AG04449 (cell line): Measurements from ENCODE around the gene DCTN2.

Source experiments
- CTCF ChIA-PET: fragments of 350-600 bp; formaldehyde crosslinking; extraction: SDS; loops from one replicate; lab custom pipeline; 2021; ENCODE audit warnings: antibody characterized with exemption; lab: Yijun Ruan, JAX
- POLR2A ChIA-PET: fragments of 400-600, 350-600 bp; formaldehyde crosslinking; extraction: SDS; loops from one replicate; lab custom pipeline; 2020; ENCODE audit warnings: antibody characterized with exemption, inconsistent platforms; lab: Yijun Ruan, JAX
- DNase-seq: peaks from one replicate; pipeline ENCODE4 v3.0.0-alpha.2; 2010; ENCODE audit warnings: low read depth, low spot score
- H3K4me3 ChIP-seq: 2 replicates; pipeline ENCODE4 v1.5.1; 2011; ENCODE audit warnings: low read depth, mild to moderate bottlenecking, control low read depth, low read length
- TF ChIP-seq, protein P1 (sequence below): IDR thresholded peaks from one replicate; pipeline ENCODE4 v1.5.1; 2011; ENCODE audit warnings: mild to moderate bottlenecking, moderate library complexity, low read length, control low read depth, inconsistent platforms; ENCODE audit not compliant: insufficient read depth; ENCODE audit errors: missing control alignments

The DCTN2 gene

GRCh38 chr12:57546438-57547287 lies at the start of gene DCTN2:
DCTN2 (minus strand) TSS chr12:57547192; CDS start chr12:57547063, 129 bp downstream.
- TF ChIP-seq, protein P1, sequence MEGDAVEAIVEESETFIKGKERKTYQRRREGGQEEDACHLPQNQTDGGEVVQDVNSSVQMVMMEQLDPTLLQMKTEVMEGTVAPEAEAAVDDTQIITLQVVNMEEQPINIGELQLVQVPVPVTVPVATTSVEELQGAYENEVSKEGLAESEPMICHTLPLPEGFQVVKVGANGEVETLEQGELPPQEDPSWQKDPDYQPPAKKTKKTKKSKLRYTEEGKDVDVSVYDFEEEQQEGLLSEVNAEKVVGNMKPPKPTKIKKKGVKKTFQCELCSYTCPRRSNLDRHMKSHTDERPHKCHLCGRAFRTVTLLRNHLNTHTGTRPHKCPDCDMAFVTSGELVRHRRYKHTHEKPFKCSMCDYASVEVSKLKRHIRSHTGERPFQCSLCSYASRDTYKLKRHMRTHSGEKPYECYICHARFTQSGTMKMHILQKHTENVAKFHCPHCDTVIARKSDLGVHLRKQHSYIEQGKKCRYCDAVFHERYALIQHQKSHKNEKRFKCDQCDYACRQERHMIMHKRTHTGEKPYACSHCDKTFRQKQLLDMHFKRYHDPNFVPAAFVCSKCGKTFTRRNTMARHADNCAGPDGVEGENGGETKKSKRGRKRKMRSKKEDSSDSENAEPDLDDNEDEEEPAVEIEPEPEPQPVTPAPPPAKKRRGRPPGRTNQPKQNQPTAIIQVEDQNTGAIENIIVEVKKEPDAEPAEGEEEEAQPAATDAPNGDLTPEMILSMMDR: no peak
- H3K4me3 ChIP-seq: peak within 1 kb of the TSS; percentile 89
- ChIA-PET POLR2A (interaction anchor here (0.7 to 2.2 kb wide), 5 partner anchors 12 to 81 kb away, joined by 3 to 12 read pairs (median 4); partner anchors contain the start of gene DDIT3), CTCF (interaction anchor here (0.7 to 2.0 kb wide), 5 partner anchors 11 to 1729 kb away, joined by 3 to 11 read pairs (median 3); no protein-coding TSS in a partner anchor)
- peak; percentile 80 for DNase-seq

GRCh38 chr12:57593187-57593586 lies 46.2 kb upstream of the DCTN2 start:
- DNase-seq: no peak
- ChIA-PET CTCF (interaction anchor here (1.3 to 14.9 kb wide), 6 partner anchors 11 to 42 kb away, joined by 3 to 212 read pairs (median 8); partner anchors contain the start of genes B4GALNT1 and DTX3), POLR2A (interaction anchor here (0.7 to 2.3 kb wide), 4 partner anchors 18 to 481 kb away, joined by 3 to 6 read pairs (median 3); partner anchors contain the start of gene ARHGEF25)
- no peak overlapping the region for H3K4me3 ChIP-seq
- TF ChIP-seq, protein P1: no peak

GRCh38 chr12:57592551-57593165 lies 45.7 kb upstream of the DCTN2 start:
- ChIA-PET CTCF (interaction anchor here (1.1 to 14.9 kb wide), 8 partner anchors 8 to 134 kb away, joined by 3 to 212 read pairs (median 8); partner anchors contain the start of genes B4GALNT1 and DTX3), POLR2A (interaction anchor here (1.0 to 2.3 kb wide), 2 partner anchors 19 to 23 kb away, joined by 3 to 6 read pairs; partner anchors contain the start of gene ARHGEF25)
- H3K4me3 ChIP-seq: no peak overlapping the region
- TF ChIP-seq, protein P1: no peak
- DNase-seq: no peak

GRCh38 chr12:57591782-57592325 lies 44.9 kb upstream of the DCTN2 start:
- TF ChIP-seq, protein P1: no peak
- no peak for DNase-seq
- H3K4me3 ChIP-seq: peak overlapping the region; percentile 83
- ChIA-PET CTCF (interaction anchor here (0.8 to 14.9 kb wide), 11 partner anchors 9 to 175 kb away, joined by 3 to 212 read pairs (median 4); partner anchors contain the start of genes B4GALNT1 and CYP27B1), POLR2A (interaction anchor here (1.5 to 2.3 kb wide), 2 partner anchors 8 to 19 kb away, joined by 4 to 6 read pairs; partner anchors contain the start of gene ARHGEF25)

GRCh38 chr12:57590864-57591781 lies 44.1 kb upstream of the DCTN2 start, which contains the start of gene PIP4K2C:
PIP4K2C (plus strand) TSS chr12:57591192; CDS start chr12:57591290, 98 bp downstream.
- TF ChIP-seq, protein P1: no peak
- ChIA-PET CTCF (interaction anchor here (0.6 to 14.9 kb wide), 12 partner anchors 9 to 176 kb away, joined by 3 to 212 read pairs (median 4); partner anchors contain the start of genes B4GALNT1 and CYP27B1), POLR2A (interaction anchor here (1.5 to 2.3 kb wide), 2 partner anchors 9 to 20 kb away, joined by 4 to 6 read pairs; partner anchors contain the start of gene ARHGEF25)
- H3K4me3 ChIP-seq: peak within 1 kb of the TSS; percentile 83
- no peak for DNase-seq
